LNCAP (cell line): ENCODE measurements around the gene UTS2R.
A peak's percentile ranks its signal among the peaks of the same experiment; 100 is the strongest.

Experiments used
- CTCF ChIP-seq: fragments of 450-650 bp; IDR thresholded peaks from 2 replicates; pipeline ENCODE4 v1.5.1; 2017; ENCODE audit warnings: mild to moderate bottlenecking

UTS2R gene

GRCh38 chr17:82384051-82384729 lies 12.6 kb downstream of the UTS2R start:
- no peak for TF ChIP-seq CTCF

- TF ChIP-seq CTCF, result peak; percentile 59
These were observed 13.3 kb downstream of the UTS2R start for GRCh38 chr17:82384730-82385481.

- no peak for TF ChIP-seq CTCF
These were observed 14.1 kb downstream of the UTS2R start for GRCh38 chr17:82385559-82386254.

- no peak for TF ChIP-seq CTCF
These were observed 14.8 kb downstream of the UTS2R start for GRCh38 chr17:82386255-82386831.

- no peak for TF ChIP-seq CTCF
These were observed 15.5 kb downstream of the UTS2R start for GRCh38 chr17:82386881-82387704.

GRCh38 chr17:82387705-82388106 lies 16.1 kb downstream of the UTS2R start:
- no peak for TF ChIP-seq CTCF
